K562 (cell line): Measurements from ENCODE around the gene PRR7. TPM values are rescaled to one million over a fixed set of nuclear protein-coding genes. Genes with fewer than 3 reads are reported as not detected.

Experiments used
- BRF2 ChIP-seq: IDR thresholded peaks from 3 replicates; pipeline ENCODE4 v1.6.1; 2011; ENCODE audit warnings: borderline replicate concordance, mild to moderate bottlenecking; ENCODE audit not compliant: insufficient read length, insufficient read depth
- E4F1 ChIP-seq: fragments of 250-450 bp; sonication (Bioruptor Pico); IDR thresholded peaks from 2 replicates; pipeline ENCODE4 v1.5.0; 2021; ENCODE audit warnings: mild to moderate bottlenecking, borderline replicate concordance
- FOXA3 ChIP-seq, 2 experiments: fragments of 450-650 bp in 1 of 2; sonication (generic) in 1 of 2; formaldehyde crosslinking; IDR thresholded peaks in 1 of 2; conservative IDR thresholded peaks in 1 of 2; 2 replicates each; pipeline versions ENCODE4 v1.4.0 to v1.8.0; 2020 to 2022; ENCODE audit warnings: mild to moderate bottlenecking in 2 of 2, missing genetic modification reagents in 1 of 2
- FUS ChIP-seq: fragments of 200-400 bp; formaldehyde crosslinking; optimal IDR thresholded peaks from 2 replicates; pipeline ENCODE3; 2017; ENCODE audit warnings: low read depth, low read length
- GMEB1 ChIP-seq: fragments of 250-450 bp; sonication (Bioruptor Pico); IDR thresholded peaks from 2 replicates; pipeline ENCODE4 v1.4.0; 2020; ENCODE audit warnings: mild to moderate bottlenecking
- NFYB ChIP-seq: IDR thresholded peaks from 2 replicates; pipeline ENCODE4 v1.6.1; 2011; ENCODE audit warnings: mild to moderate bottlenecking, moderate library complexity; ENCODE audit not compliant: insufficient read length; ENCODE audit errors: extremely low read depth
- PYGO2 ChIP-seq: fragments of 450-650 bp; IDR thresholded peaks from 2 replicates; pipeline ENCODE4 v1.6.1; 2016; ENCODE audit warnings: mild to moderate bottlenecking, missing genetic modification characterization, moderate library complexity, missing compliant biosample characterization
- RBFOX2 ChIP-seq: fragments of 200-400 bp; formaldehyde crosslinking; IDR thresholded peaks from 2 replicates; pipeline ENCODE4 v1.6.1; 2017; ENCODE audit warnings: low read depth, mild to moderate bottlenecking, low read length, moderate library complexity
- RBM22 ChIP-seq: fragments of 200-400 bp; formaldehyde crosslinking; IDR thresholded peaks from 2 replicates; pipeline ENCODE4 v1.6.1; 2018; ENCODE audit warnings: low read length, low read depth; ENCODE audit not compliant: poor library complexity, severe bottlenecking
- RFX1 ChIP-seq: fragments of 450-650 bp; IDR thresholded peaks from 2 replicates; pipeline ENCODE4 v1.6.1; 2016; ENCODE audit warnings: mild to moderate bottlenecking, moderate library complexity
- SPI1 ChIP-seq: IDR thresholded peaks from 2 replicates; pipeline ENCODE4 v1.6.1; 2011; ENCODE audit warnings: low read depth, low read length, control low read depth, borderline replicate concordance
- TCF7 ChIP-seq: sonication (generic); IDR thresholded peaks from 2 replicates; pipeline ENCODE4 v1.6.1; 2016; ENCODE audit warnings: antibody characterized with exemption, borderline replicate concordance
- TGIF2 ChIP-seq: sonication (generic); formaldehyde crosslinking; IDR thresholded peaks from 2 replicates; pipeline ENCODE4 v1.8.1; 2022; ENCODE audit warnings: mild to moderate bottlenecking, missing genetic modification reagents, moderate library complexity
- ZNF12 ChIP-seq: sonication (generic); formaldehyde crosslinking; IDR thresholded peaks from 2 replicates; pipeline ENCODE4 v1.4.0; 2020; ENCODE audit warnings: mild to moderate bottlenecking, missing genetic modification reagents
- ZNF280A ChIP-seq: fragments of 450-650 bp; IDR thresholded peaks from 2 replicates; pipeline ENCODE4 v1.6.1; 2018; ENCODE audit warnings: mild to moderate bottlenecking, low read depth; ENCODE audit not compliant: partially characterized antibody
- ZNF445 ChIP-seq: fragments of 250-450 bp; sonication (Bioruptor Pico); IDR thresholded peaks from 2 replicates; pipeline ENCODE4 v1.4.0; 2020; ENCODE audit warnings: low read depth, mild to moderate bottlenecking, moderate library complexity
- ZNF511 ChIP-seq: sonication (generic); formaldehyde crosslinking; IDR thresholded peaks from 2 replicates; pipeline ENCODE4 v1.8.0; 2022; ENCODE audit warnings: mild to moderate bottlenecking, missing genetic modification reagents
- ZNF696 ChIP-seq: fragments of 250-450 bp; sonication (Bioruptor Pico); conservative IDR thresholded peaks from 2 replicates; pipeline ENCODE4 v1.4.0; 2020; ENCODE audit warnings: mild to moderate bottlenecking, moderate library complexity
- polyA plus RNA-seq, 8 experiments: library from polyadenylated mRNA; depleted of rRNA in 4 of 8; stranded (reverse) in 5 of 8; unstranded in 3 of 8; fragments of >200 nt; fragmentation: Nextera tagmentation in 2 of 8; fragmentation: Illumina TruSeq in 1 of 8; extraction: Ambion mirVana in 2 of 8; extraction: Trizol in 1 of 8; gene quantifications; 2 replicates each; pipeline versions ENCODE4 v1.2.1 to v1.2.3, GENCODE V29; 2011 to 2014; ENCODE audit warnings: inconsistent platforms in 1 of 8, missing spikeins in 1 of 8
- total RNA-seq, 7 experiments: library from RNA; depleted of rRNA in 6 of 7; stranded (reverse); fragments of >200 nt in 6 of 7; fragmentation: Illumina TruSeq in 2 of 7; extraction: Trizol in 2 of 7; gene quantifications; 2 replicates each; pipeline versions ENCODE4 v1.2.1 to v1.2.3, GENCODE V29; 2011 to 2021; ENCODE audit warnings: low replicate concordance in 1 of 7

PRR7 gene
- total and polyA plus RNA-seq, 9 of the 15 experiments (the other 6 are each of a cell fraction or from before 2014, with no cell fraction given), result 0.80 to 11.3 (median 10.4) TPM; not detected in 4

- TF ChIP-seq GMEB1 (CRISPR knock-in tag), result no peak; the same call in 1 of the 2 replicates
- 0 out of 4 replicates have a peak, but pooled peaks of 1 of the 2 experiments have one; percentile 4 for TF ChIP-seq FOXA3 (CRISPR knock-in tag; conservative IDR thresholded peaks at IDR 0.05 in 1 of 2, IDR thresholded peaks at IDR 0.05 in 1 of 2)
- TF ChIP-seq NFYB, result peak; percentile 11
- peak; percentile 83 for TF ChIP-seq FUS
- TF ChIP-seq E4F1 (CRISPR knock-in tag), result no peak
- no peak for TF ChIP-seq TGIF2 (CRISPR knock-in tag)
- no peak for TF ChIP-seq BRF2
- TF ChIP-seq ZNF12 (CRISPR knock-in tag), result no peak; the same call in 1 of the 2 replicates
- TF ChIP-seq PYGO2 (tag), result 0 out of 2 replicates have a peak, but pooled peaks have one; percentile 17
- peak; percentile 18; the same call in 1 of the 2 replicates for TF ChIP-seq SPI1
- no peak for TF ChIP-seq ZNF511 (CRISPR knock-in tag)
- no peak for TF ChIP-seq TCF7
- TF ChIP-seq ZNF445 (CRISPR knock-in tag), result no peak
- TF ChIP-seq ZNF696, result no peak
- peak; percentile 49 for TF ChIP-seq RBM22
- TF ChIP-seq RBFOX2, result peak; percentile 95
- TF ChIP-seq RFX1, result no peak
- no peak for TF ChIP-seq ZNF280A
Measured at GRCh38 chr5:177497292-177498012, 50.8 kb downstream of the PRR7 start, which contains the start of gene PDLIM7 (continued).
